ENCODE data around the gene TDRKH. TPM values are rescaled to one million over a fixed set of nuclear protein-coding genes. Genes with fewer than 3 reads are reported as not detected.

TDRKH gene
- total and polyA plus RNA-seq, 2 of the 13 experiments (the other 11 are each of a cell fraction or from before 2014, with no cell fraction given), result 3.9 to 5.4 TPM

GRCh38 chr1:151834239-151834638, 43.9 kb upstream of the TDRKH start (continued):
- TF ChIP-seq, protein P1, sequence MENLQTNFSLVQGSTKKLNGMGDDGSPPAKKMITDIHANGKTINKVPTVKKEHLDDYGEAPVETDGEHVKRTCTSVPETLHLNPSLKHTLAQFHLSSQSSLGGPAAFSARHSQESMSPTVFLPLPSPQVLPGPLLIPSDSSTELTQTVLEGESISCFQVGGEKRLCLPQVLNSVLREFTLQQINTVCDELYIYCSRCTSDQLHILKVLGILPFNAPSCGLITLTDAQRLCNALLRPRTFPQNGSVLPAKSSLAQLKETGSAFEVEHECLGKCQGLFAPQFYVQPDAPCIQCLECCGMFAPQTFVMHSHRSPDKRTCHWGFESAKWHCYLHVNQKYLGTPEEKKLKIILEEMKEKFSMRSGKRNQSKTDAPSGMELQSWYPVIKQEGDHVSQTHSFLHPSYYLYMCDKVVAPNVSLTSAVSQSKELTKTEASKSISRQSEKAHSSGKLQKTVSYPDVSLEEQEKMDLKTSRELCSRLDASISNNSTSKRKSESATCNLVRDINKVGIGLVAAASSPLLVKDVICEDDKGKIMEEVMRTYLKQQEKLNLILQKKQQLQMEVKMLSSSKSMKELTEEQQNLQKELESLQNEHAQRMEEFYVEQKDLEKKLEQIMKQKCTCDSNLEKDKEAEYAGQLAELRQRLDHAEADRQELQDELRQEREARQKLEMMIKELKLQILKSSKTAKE (CRISPR knock-in tag; IDR thresholded peaks at IDR 0.05; ENCODE audit: borderline replicate concordance), result no peak
- TF ChIP-seq TOPORS (CRISPR knock-in tag; IDR thresholded peaks at IDR 0.05) (no peak), ZNF614 (CRISPR knock-in tag; IDR thresholded peaks at IDR 0.05; ENCODE audit: borderline replicate concordance) (no peak), PTBP1 (IDR thresholded peaks at IDR 0.05; ENCODE audit: low read depth, low read length, poor library complexity, severe bottlenecking) (no peak), NR1H2 (CRISPR knock-in tag; IDR thresholded peaks at IDR 0.05; ENCODE audit: borderline replicate concordance, low read depth) (no peak), SIN3B (IDR thresholded peaks at IDR 0.05; ENCODE audit: low read length) (no peak), KLF13 (CRISPR knock-in tag; IDR thresholded peaks at IDR 0.05) (no peak), MIER3 (CRISPR knock-in tag; IDR thresholded peaks at IDR 0.05; ENCODE audit: borderline replicate concordance) (0 out of 2 replicates have a peak, but pooled peaks have one; percentile 49), ZNF274 (CRISPR knock-in tag; IDR thresholded peaks at IDR 0.05) (no peak), ZNF550 (CRISPR knock-in tag; IDR thresholded peaks at IDR 0.05; ENCODE audit: borderline replicate concordance) (no peak), POLR2G (IDR thresholded peaks at IDR 0.05; ENCODE audit: low read depth, low read length) (no peak), RCOR2 (CRISPR knock-in tag; IDR thresholded peaks at IDR 0.05) (peak; percentile 33; the same call in 1 of the 2 replicates), ZMYM4 (CRISPR knock-in tag; IDR thresholded peaks at IDR 0.05) (peak; percentile 60; the same call in 1 of the 2 replicates), JUN (CRISPR knock-in tag; IDR thresholded peaks at IDR 0.05) (no peak), PHB2 (IDR thresholded peaks at IDR 0.05; ENCODE audit: partially characterized antibody) (no peak), HDAC6 (IDR thresholded peaks at IDR 0.05; ENCODE audit: low read depth, low read length) (no peak), RXRA (CRISPR knock-in tag; IDR thresholded peaks at IDR 0.05) (peak; percentile 85; the same call in 1 of the 2 replicates), KLF15 (CRISPR knock-in tag; IDR thresholded peaks at IDR 0.05; ENCODE audit: borderline replicate concordance) (no peak), ZNF839 (CRISPR knock-in tag; IDR thresholded peaks at IDR 0.05; ENCODE audit: borderline replicate concordance) (no peak), ZNF552 (CRISPR knock-in tag; IDR thresholded peaks at IDR 0.05; ENCODE audit: borderline replicate concordance) (no peak)
- TF ChIP-seq, protein P2, sequence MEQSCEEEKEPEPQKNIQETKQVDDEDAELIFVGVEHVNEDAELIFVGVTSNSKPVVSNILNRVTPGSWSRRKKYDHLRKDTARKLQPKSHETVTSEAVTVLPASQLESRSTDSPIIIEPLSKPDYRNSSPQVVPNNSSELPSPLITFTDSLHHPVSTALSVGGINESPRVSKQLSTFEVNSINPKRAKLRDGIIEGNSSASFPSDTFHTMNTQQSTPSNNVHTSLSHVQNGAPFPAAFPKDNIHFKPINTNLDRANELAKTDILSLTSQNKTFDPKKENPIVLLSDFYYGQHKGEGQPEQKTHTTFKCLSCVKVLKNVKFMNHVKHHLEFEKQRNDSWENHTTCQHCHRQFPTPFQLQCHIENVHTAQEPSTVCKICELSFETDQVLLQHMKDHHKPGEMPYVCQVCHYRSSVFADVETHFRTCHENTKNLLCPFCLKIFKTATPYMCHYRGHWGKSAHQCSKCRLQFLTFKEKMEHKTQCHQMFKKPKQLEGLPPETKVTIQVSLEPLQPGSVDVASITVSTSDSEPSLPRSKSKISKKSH (CRISPR knock-in tag; IDR thresholded peaks at IDR 0.05; ENCODE audit: borderline replicate concordance), result no peak
